HepG2 (cell line): ENCODE results near the gene TBL3. TPM values are rescaled to one million over a fixed set of nuclear protein-coding genes. Genes with fewer than 3 reads are reported as not detected.

Source experiments
- ARID4A ChIP-seq: sonication (generic); formaldehyde crosslinking; IDR thresholded peaks from 2 replicates; pipeline ENCODE4 v1.5.0; 2020; ENCODE audit warnings: mild to moderate bottlenecking, missing genetic modification reagents, borderline replicate concordance
- CEBPG ChIP-seq: IDR thresholded peaks from 2 replicates; pipeline ENCODE4 v1.6.1; 2016
- GATAD2A ChIP-seq: IDR thresholded peaks from 2 replicates; pipeline ENCODE4 v1.6.1; 2016
- GRHL1 ChIP-seq: sonication (generic); formaldehyde crosslinking; conservative IDR thresholded peaks from 2 replicates; pipeline ENCODE4 v1.8.0; 2022; ENCODE audit warnings: missing genetic modification reagents
- IRX3 ChIP-seq: sonication (generic); formaldehyde crosslinking; IDR thresholded peaks from 2 replicates; pipeline ENCODE4 v1.8.1; 2023; ENCODE audit warnings: mild to moderate bottlenecking, low read depth, missing genetic modification reagents, borderline replicate concordance
- KMT2B ChIP-seq: IDR thresholded peaks from 2 replicates; pipeline ENCODE4 v1.6.1; 2016; ENCODE audit warnings: missing genetic modification reagents, missing compliant biosample characterization
- LRRFIP1 ChIP-seq: sonication (generic); formaldehyde crosslinking; conservative IDR thresholded peaks from 2 replicates; pipeline ENCODE4 v1.4.0; 2020; ENCODE audit warnings: missing genetic modification reagents
- MAZ ChIP-seq, 2 experiments: sonication (generic) in 1 of 2; formaldehyde crosslinking in 1 of 2; IDR thresholded peaks; 2 replicates each; pipeline versions ENCODE4 v1.5.0 to v1.6.1; 2012 to 2020; ENCODE audit warnings: low read depth in 2 of 2, mild to moderate bottlenecking in 2 of 2, borderline replicate concordance in 1 of 2, improper control_type of control experiment in 1 of 2, low read length in 1 of 2, missing genetic modification reagents in 1 of 2, moderate library complexity in 1 of 2
- POLR2G ChIP-seq: fragments of 200-400 bp; formaldehyde crosslinking; IDR thresholded peaks from 2 replicates; pipeline ENCODE4 v1.6.1; 2018; ENCODE audit warnings: mild to moderate bottlenecking, low read depth, low read length, moderate library complexity
- RELA ChIP-seq: sonication (generic); formaldehyde crosslinking; IDR thresholded peaks from 2 replicates; pipeline ENCODE4 v1.4.0; 2020; ENCODE audit warnings: missing genetic modification reagents
- SETDB1 ChIP-seq: sonication (generic); formaldehyde crosslinking; IDR thresholded peaks from 2 replicates; pipeline ENCODE4 v1.5.1; 2020; ENCODE audit warnings: missing genetic modification reagents, mild to moderate bottlenecking, borderline replicate concordance
- SIX1 ChIP-seq: sonication (generic); formaldehyde crosslinking; IDR thresholded peaks from 2 replicates; pipeline ENCODE4 v1.4.0; 2020; ENCODE audit warnings: missing genetic modification reagents, borderline replicate concordance
- U2AF2 ChIP-seq: fragments of 200-400 bp; formaldehyde crosslinking; IDR thresholded peaks from 2 replicates; pipeline ENCODE4 v1.6.1; 2017; ENCODE audit warnings: low read depth, mild to moderate bottlenecking, low read length
- ZNF333 ChIP-seq: sonication (generic); formaldehyde crosslinking; IDR thresholded peaks from 2 replicates; pipeline ENCODE4 v1.4.0; 2020; ENCODE audit warnings: mild to moderate bottlenecking, missing genetic modification reagents, borderline replicate concordance
- ZNF501 ChIP-seq: sonication (generic); formaldehyde crosslinking; IDR thresholded peaks from 2 replicates; pipeline ENCODE4 v1.5.1; 2020; ENCODE audit warnings: mild to moderate bottlenecking, moderate library complexity, missing genetic modification reagents
- ZNF503 ChIP-seq: sonication (generic); formaldehyde crosslinking; IDR thresholded peaks from 2 replicates; pipeline ENCODE4 v1.4.0; 2020; ENCODE audit warnings: missing genetic modification reagents
- ZNF607 ChIP-seq: sonication (generic); formaldehyde crosslinking; IDR thresholded peaks from 2 replicates; pipeline ENCODE4 v1.5.1; 2020; ENCODE audit warnings: missing genetic modification reagents, mild to moderate bottlenecking, borderline replicate concordance
- ZSCAN22 ChIP-seq: sonication (generic); formaldehyde crosslinking; IDR thresholded peaks from 2 replicates; pipeline ENCODE4 v1.4.0; 2020; ENCODE audit warnings: mild to moderate bottlenecking, missing genetic modification reagents
- polyA plus RNA-seq, 8 experiments: library from polyadenylated mRNA; depleted of rRNA in 3 of 8; stranded (reverse) in 7 of 8; unstranded in 1 of 8; fragments of >200 nt; fragmentation: Illumina TruSeq in 4 of 8; extraction: Trizol in 4 of 8; gene quantifications; 2 replicates each; pipeline versions ENCODE4 v1.2.1 to v1.2.3, GENCODE V29; 2011 to 2016; ENCODE audit warnings: low read depth in 4 of 8, missing spikeins in 1 of 8, mixed read lengths in 1 of 8; ENCODE audit not compliant: insufficient read depth in 1 of 8
- total RNA-seq, 5 experiments: library from RNA; depleted of rRNA; stranded (reverse); fragments of >200 nt; fragmentation: Illumina TruSeq; extraction: Trizol; gene quantifications; 2 replicates each; pipeline ENCODE4 v1.2.3, GENCODE V29; 2016; ENCODE audit warnings: low read depth in 1 of 5

The TBL3 gene
- total and polyA plus RNA-seq, 2 of the 13 experiments (the other 11 are each of a cell fraction or from before 2014, with no cell fraction given) = 16.8 to 38.0 TPM

GRCh38 chr16:1971796-1972489 lies at the start of gene TBL3 (continued):
- TF ChIP-seq MAZ (IDR thresholded peaks at IDR 0.05; ENCODE audit: borderline replicate concordance, low read depth, low read length) = peak; percentile 77; the same call in 1 of the 2 replicates
- TF ChIP-seq MAZ (CRISPR knock-in tag; IDR thresholded peaks at IDR 0.05; ENCODE audit: low read depth) = peak; percentile 89
- TF ChIP-seq ZNF503 = peak; percentile 83; the same call in 1 of the 2 replicates
- TF ChIP-seq ZNF333 = peak; percentile 83; the same call in 1 of the 2 replicates
- 0 out of 2 replicates have a peak, but pooled peaks have one; percentile 33 for TF ChIP-seq LRRFIP1 (CRISPR knock-in tag)
- TF ChIP-seq CEBPG (CRISPR knock-in tag) = peak; percentile 54
- TF ChIP-seq IRX3 (CRISPR knock-in tag) = no peak
- peak; percentile 92 for TF ChIP-seq KMT2B (CRISPR knock-in tag)
- TF ChIP-seq ZNF501 (CRISPR knock-in tag) = peak; percentile 93
- TF ChIP-seq GRHL1 = no peak
- no peak for TF ChIP-seq U2AF2
- no peak for TF ChIP-seq SIX1 (CRISPR knock-in tag)
- peak; percentile 91 for TF ChIP-seq POLR2G
- peak; percentile 99 for TF ChIP-seq ARID4A (CRISPR knock-in tag)
- TF ChIP-seq RELA (CRISPR knock-in tag) = peak; percentile 91
- 0 out of 2 replicates have a peak, but pooled peaks have one; percentile 53 for TF ChIP-seq ZNF607 (CRISPR knock-in tag)
- TF ChIP-seq SETDB1 (CRISPR knock-in tag) = no peak
- no peak for TF ChIP-seq ZSCAN22
- TF ChIP-seq GATAD2A (CRISPR knock-in tag) = peak; percentile 74
